ENCODE results near the gene NR2C2.

GRCh38 chr3:15089201-15089600 lies 141.8 kb downstream of the NR2C2 start:
- TF ChIP-seq CTCF (IDR thresholded peaks at IDR 0.05; ENCODE audit: insufficient read depth, low read length, poor library complexity, severe bottlenecking) (no peak), EZH2phosphoT487 (conservative IDR thresholded peaks at IDR 0.05; ENCODE audit: low read length) (no peak)
